Stimulated activated CD4-positive, alpha-beta T cell treated with anti-CD3 and anti-CD28 coated beads, Interleukin-15, amount 100 ng/mL, for 1 hour (primary cell): Measurements from ENCODE around the gene THRA.
A peak's percentile ranks its signal among the peaks of the same experiment; 100 is the strongest.

Experiments
- DNase-seq, 2 donors: peaks; one replicate each; pipeline ENCODE4 v3.0.0-alpha.2; 2020; ENCODE audit warnings: low read depth in 1 of 2, low spot score in 1 of 2

THRA gene

GRCh38 chr17:40064971-40065768 is 2.4 kb downstream of the THRA start:
- no peak for DNase-seq

GRCh38 chr17:40065769-40066510 is 3.2 kb downstream of the THRA start:
- DNase-seq = no peak

DNA sequence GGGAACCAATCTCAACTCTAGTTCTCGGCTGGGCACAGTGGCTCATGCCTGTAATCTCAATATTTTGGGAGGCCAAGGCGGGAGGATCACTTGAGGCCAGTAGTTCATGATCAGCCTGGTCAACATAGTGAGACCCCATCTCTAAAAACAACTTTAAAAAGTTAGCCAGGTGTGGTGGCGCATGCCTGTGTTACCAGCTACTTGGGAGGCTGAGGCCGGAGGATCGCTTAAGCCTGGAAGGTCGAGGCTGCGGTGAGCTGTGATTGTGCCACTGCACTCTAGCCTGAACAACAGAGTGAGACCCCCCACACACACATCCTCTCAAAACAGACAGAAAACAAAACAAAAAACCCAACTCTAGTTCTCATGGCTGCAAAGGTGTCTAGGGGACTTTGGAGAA is 4.9 kb downstream of the THRA start:
- DNase-seq = no peak

GRCh38 chr17:40068129-40068581 is 5.4 kb downstream of the THRA start:
- no peak for DNase-seq

- DNase-seq = no peak
Measured at GRCh38 chr17:40068584-40068916, 5.8 kb downstream of the THRA start.

GRCh38 chr17:40068917-40069750 is 6.4 kb downstream of the THRA start:
- peak; percentile 41 to 75 for DNase-seq

DNA sequence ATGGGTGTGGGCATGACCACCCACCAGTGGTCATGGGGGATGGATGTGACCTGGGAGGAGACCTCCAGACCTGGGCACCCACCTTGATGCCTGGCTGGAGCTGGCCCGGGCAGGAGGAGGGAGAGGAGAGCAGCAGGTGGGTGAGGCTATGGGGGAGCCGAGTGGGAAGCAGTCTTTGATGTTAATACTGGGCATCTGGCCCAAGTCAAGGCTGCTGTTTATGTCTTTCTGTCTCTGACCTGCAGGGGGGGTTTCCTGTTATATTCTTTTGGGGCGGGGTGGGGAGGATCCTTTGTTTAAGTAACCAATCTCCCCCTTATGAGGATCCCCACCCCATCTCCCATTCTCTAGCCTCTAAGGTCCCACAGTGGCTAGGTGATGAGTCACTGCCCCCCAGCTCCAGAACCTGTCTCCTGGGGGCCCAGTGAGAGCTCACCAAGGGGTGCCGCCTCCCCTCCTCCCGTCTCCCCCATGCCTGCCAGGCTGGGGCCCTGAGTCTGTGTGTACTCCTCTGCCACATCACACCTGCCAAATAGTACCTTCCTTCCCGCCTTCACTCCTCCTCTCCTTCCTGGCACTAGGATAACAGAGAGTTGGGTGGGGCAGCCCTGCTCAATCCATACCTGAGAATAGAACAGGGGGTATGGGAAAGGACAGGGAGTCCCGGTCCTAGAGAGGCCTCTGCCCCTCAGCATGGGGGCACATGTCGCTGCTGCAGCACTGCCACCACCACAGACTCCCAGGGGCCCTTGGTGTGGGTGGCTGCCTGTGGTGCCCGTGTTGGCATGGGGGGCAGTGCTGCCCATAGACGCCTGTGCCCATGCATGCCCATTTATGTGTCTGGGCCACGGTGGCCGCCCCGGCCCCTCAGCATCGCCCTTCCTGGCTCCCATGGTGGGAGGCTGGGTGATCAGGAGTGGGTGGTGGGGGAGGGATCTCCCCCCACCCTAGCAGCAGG is 7.3 kb downstream of the THRA start:
- DNase-seq = no peak

DNA sequence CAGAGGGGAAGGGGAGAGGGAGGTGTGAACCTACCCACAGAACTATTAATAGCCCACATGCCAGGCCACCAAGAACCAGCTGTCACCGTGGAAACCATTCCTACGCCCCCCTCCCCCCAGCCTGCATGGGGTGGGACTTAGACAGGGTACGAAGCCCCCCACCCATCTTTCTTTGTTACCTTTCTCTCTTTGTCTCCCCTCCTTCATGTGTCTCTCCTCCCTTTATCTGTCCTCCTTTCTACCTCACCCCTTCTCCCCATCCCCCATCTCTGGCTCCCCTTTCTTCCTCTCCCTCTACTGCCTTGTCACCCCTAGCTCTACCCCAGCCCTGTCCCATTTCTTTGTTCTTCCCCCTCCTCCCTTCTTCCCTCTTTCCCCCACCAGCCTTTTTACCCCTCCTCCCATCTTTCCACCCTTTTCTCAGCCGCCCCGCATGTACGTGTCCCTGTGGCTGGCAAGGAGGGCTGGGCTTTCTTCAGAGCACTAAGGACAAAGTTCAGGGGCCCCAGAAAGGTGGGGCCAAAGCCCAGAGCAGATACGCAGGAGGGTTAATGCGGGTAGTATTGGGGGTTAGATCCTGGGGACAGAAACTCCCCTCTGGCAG is 8.0 kb downstream of the THRA start:
- no peak for DNase-seq

DNA sequence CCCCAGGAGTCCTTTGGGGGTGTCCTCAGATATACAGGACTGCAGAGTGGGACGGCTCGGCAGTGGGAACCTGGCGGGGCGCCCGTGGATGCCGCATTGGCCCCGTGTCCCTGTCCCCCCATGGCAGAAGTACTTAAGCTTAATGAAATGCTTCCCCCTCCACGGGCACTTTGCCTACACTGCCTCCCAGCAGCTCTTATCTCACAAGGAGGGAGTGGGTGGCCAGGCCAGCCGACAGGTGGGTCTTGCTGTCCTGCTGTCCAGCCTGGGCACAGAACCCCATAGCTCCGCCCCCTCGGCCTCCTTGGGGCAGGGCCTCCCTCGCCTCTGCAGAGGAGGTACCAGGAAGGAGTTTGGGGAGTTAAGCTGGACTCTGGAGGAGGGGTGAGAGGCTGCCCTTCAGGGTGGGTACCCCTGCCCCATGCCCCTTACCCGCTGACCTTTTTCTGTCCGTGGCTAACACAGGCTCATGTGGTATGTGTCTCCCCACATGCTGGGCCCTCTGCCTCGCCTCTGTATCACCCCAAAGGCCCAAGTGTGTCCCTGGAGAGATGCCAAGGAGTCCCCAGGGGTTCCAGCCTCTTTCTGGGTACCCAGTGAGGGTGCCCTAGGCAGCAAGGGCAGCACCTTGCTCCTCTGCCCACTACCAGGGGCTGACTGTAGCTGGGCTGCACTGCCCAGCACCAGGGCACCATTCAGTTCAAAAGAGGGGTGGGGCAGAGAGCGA is 8.7 kb downstream of the THRA start:
- DNase-seq = no peak

DNA sequence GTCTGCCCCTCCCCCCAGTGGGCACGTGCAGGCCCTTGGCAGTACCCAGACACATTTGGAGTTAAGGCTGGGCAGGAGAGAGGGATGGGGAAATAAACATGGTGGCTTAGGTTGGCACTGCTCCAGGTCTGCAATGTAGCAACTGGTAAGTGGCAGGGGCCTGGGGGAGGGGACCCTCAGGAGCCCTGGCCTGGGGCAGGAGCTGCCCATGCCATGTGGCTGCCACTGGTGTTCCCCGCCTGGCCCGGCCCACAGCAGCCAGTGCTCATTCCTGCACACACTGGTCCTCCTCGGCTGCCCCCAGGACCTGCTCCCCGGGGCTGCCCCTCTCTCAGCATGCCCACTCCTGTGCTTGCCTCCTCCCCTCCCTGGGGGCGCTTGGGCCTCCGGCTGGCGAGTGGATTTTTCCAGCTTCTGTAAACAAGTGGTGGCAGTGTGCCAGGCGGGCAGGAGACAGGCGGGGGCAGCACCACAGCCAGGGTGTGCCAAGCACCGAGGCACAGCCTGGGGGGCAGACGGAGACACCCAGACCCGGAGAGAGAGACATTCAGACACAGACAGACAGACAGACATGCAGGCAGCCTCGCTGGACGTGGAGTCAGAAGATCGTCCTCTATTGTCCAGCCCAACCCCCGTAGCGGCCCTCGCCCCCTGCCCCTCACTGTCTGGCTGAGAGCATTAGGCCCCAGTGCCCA is 9.4 kb downstream of the THRA start:
- no peak for DNase-seq

- no peak for DNase-seq
Measured at GRCh38 chr17:40072735-40073346, 10.1 kb downstream of the THRA start.

DNA sequence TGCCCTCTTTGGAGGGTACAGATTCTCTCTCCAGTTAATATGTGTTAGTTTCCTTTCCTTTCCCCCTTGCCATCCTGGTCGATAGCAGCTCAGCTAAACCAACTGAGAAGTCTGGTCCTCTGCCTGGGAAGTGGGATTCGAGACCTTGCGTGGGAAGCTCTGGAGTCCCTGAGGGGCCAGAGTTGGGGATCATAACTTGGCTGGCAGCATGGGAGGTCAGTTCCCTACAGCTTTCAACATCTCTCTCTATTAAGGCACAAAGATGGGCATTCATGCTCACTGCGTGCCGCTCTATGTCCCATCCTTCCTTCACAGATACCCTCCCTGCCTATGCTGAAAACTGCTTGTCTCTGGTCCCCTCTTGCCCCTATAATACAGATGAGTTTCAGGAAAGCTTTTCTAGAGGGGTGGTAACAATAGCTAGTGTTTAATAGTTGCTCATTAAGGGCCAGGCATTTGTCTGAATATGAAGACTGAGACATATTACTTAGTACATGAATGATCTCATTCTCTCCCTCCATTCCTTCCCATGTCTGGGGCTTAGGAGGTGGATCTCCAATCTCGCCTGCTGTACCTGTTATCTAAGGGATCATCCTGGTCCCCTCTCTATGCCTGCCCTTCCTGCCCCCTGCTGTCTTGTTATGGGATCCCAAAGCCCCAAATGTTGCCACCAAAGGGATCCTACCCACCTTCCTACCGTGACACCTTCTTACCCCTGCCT is 10.8 kb downstream of the THRA start:
- DNase-seq = no peak

DNA sequence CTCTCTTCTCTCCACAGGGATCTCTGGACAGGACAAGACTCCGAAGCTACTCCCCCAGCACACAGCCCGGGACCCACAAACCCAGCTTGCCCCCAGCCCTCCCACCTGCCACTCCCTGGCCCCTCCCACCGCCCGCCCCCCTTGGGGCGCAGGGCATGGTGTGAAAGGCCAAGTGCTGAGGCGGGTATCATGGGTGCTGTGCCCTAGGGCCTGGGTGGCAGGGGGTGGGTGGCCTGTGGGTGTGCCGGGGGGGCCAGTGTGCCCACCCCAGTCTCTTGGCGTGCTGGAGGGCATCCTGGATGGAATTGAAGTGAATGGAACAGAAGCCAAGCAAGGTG is 11.4 kb downstream of the THRA start:
- no peak for DNase-seq

DNA sequence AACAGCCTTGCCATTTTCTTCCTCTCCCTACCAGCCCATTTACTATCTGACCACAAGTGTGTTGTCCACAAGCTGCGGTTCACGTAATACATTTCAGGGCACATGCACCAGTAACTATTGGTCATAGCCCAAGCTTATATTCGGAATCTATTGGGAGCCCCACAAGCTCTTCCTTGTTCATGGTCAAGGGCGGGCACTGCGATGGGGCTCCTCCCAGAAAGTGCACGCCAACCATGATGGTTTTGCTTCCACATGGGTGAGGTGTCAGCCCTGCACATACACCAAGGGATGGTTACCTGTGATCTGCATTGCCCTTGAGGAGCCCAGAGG is 12.1 kb downstream of the THRA start:
- no peak for DNase-seq

GRCh38 chr17:40075201-40075941 is 12.6 kb downstream of the THRA start:
- DNase-seq = peak; percentile 47 to 49

DNA sequence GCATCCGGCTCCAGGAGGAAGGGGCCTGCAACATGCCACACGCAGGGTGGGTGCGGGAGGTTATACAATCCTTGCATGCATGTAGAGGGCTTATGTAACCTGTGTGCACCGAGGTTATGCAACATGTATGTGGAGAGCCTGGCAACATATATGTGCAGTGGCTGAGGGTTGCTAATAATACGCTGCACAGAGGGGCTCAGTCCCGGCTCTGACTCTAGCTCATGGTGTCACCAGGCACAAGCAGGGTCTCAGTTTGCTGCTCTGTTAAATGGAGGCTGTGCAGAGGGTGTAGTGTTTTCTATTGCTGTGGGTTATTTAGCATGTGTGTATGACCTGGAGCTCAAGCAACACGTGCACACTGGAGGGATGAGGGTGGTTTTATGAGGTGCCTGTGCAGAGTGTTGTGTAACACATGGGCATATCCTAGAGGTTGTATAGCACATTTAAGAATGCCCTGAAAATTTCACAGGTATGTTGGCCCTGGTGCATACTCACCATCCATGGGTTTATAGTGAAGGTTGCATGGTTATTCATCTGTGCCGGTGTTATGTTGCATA is 13.3 kb downstream of the THRA start:
- DNase-seq = no peak

DNA sequence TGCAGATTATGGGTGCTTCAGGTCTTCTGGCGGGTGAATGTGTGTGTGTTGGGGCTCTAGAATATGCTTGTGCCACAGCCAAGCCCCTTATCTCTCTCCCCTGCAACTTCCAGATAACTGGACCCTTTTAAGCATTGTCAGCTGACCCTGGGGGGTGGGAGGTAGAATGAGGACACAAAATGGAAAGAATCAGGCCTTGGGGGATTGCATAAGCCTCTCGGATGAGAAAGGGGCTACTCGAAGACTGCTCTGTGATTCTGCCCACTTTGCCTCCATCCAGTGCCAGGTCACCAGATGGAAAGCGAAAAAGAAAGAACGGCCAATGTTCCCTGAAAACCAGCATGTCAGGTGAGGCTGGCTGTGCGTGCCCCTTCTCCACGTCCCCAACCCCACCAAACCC is 13.8 kb downstream of the THRA start:
- DNase-seq = no peak
